NB4 (cell line): ENCODE data around the gene BPIFB2.

Experiments used
- CTCF ChIP-seq: IDR thresholded peaks from one replicate; pipeline ENCODE4 v1.5.1; 2012; ENCODE audit warnings: low read depth, low read length
- POLR2A ChIP-seq: IDR thresholded peaks from 2 replicates; pipeline ENCODE4 v1.6.1; 2011; ENCODE audit warnings: mild to moderate bottlenecking; ENCODE audit not compliant: insufficient read length; ENCODE audit errors: extremely low read depth

GRCh38 chr20:32987044-32987825, 20.3 kb upstream of the BPIFB2 start:
- no peak for TF ChIP-seq POLR2A
- TF ChIP-seq CTCF = no peak
